ENCODE data around the gene ECE1.

The ECE1 gene

DNA sequence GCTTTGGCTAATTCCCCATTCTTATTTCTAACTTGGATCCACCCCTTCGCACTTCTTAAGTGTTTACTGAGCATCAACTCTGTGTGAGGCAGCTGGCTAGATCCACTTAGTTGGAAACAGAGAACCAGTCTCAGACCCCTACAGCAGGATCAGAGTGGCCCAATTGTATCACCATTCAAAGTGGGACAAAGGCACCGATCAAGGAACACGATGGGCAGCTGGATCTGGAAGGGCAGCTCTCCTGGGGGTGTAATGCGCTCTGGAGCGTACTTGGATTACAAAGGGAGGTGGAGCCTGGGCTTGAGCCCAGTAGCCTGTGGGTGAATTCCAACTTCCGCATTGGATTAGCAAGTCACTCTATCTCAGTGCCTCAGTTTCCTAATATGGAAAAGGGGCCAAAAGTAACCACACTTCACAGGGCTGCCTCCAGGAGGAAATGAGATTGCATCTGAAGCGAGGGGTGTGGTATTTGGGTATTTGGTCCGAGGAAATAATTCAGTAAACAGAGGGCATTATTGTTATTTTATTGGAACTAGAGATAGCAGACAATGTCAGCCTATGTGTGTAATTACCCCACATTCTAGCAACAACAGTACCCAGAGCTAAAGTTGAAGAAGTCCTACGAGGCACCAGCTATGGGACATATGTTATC is 11.9 kb downstream of the ECE1 start:
- DNase-seq (no peak), ATAC-seq (no peak)

DNA sequence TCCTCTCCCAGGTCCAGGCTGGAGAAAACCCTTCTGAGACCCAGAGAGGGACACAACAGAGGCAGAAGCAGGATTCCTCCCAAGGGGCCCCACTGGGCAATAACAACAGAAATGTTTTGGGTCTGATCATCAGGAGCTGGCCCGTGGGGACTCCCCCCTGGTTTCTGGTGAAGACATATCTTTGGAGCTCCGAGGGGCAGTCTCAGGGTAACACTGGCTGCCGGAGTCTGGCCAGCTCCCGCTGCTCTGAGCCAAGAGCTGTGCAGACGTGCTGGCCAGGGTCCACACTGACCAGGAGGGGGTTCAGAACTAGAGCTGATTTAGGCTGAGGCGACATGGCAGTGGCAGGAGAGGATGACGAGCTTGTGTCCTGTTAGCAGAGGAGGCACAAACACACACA is 13.1 kb downstream of the ECE1 start:
- no peaks in the 10 kb centered on the region for H3K9me3 Mint-ChIP-seq
- H3K27me3 Mint-ChIP-seq: no peaks in the 10 kb centered on the region
- DNase-seq: no peak
- ATAC-seq: no peak
- no peak overlapping the region for H3K4me3 Mint-ChIP-seq
- peak overlapping the region in 1 of 2 donors; percentile 24 for H3K27ac Mint-ChIP-seq
- H3K4me1 Mint-ChIP-seq: peaks cover 73% of the 10 kb centered on the region

More for the DNA sequence above, 11.9 kb downstream of the ECE1 start:
- Mint-ChIP-seq H3K9me3 (no peaks in the 10 kb centered on the region), H3K27ac (no peak overlapping the region), H3K4me3 (no peak overlapping the region), H3K4me1 (peaks cover 73% of the 10 kb centered on the region), H3K27me3 (no peaks in the 10 kb centered on the region)

DNA sequence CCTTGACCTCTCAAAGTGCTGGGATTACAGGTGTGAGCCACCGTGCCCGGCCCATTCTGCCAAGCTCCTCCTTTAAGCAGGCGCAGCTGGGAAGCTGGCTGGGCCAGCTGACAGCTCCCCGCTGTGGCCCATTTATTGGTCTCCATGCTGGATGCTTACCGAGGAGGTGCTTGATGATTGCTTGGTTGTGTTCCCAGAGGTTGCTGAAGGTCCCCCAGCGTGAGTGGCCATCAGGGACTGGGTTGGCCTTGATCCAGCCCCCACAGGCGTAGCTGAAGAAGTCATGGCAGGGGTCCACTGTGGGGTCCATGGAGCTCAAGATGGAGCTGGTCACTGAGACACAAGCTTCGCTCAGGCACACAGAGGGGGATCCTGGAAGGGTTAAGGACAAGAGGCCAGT is 17.7 kb downstream of the ECE1 start:
- Mint-ChIP-seq H3K9me3 (no peaks in the 10 kb centered on the region), H3K4me3 (no peak overlapping the region), H3K27ac (peak overlapping the region in 1 of 2 donors; percentile 67), H3K27me3 (no peaks in the 10 kb centered on the region), H3K4me1 (peaks cover 66% of the 10 kb centered on the region)
- ATAC-seq (no peak), DNase-seq (no peak)

DNA sequence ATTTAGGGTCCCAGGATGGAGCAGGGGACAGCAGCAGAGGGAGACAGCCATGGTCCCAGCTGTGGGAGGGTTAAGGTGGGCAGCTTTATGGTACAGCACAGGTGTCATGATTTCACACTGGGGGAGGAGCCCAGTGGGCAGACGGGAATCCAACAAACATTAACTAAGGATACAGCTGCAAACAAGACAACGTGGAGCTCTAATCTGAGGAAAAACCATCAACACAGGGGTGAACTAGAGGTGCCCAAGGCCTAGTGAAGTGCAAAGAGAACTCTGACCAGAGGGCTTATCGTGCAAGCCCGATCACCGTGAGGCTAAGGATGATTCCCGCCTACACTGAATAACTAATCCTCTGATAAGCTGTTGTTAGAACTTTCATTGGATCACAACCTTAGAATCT is 18.7 kb downstream of the ECE1 start:
- Mint-ChIP-seq H3K9me3 (no peaks in the 10 kb centered on the region), H3K4me1 (peaks cover 59% of the 10 kb centered on the region), H3K27ac (peak overlapping the region in 1 of 2 donors; percentile 54), H3K27me3 (no peaks in the 10 kb centered on the region), H3K4me3 (no peak overlapping the region)
- no peak for DNase-seq
- no peak for ATAC-seq

DNA sequence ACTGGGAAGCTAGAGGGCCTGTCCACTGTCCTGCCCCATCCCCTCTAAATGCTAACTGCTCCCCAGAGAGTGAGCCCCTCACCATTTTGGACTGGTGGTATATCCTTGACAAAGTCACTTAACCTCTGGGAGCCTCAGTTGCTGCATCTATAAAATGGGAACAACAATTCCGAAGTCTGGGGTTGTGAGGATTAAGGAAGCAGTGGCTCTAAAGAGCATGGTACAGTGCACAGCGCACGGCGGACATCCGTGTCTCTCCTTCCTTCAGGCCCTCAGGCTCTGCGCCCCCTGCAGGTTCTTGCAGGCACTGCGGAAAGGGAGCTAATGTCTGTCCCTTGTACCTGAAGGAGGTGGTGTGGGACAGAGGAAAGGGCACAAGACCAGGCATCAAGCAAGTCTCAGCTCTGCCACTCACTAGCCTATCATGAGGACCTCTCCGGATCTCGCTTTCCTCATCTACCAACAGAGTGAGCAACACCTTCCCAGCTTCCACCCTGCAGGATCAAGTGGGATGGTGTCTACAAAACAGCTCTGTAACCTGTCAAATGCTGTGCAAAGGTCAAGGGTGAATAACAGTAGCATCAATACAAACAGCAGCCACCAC is 20.1 kb downstream of the ECE1 start:
- Mint-ChIP-seq H3K27me3 (no peaks in the 10 kb centered on the region), H3K4me3 (no peak overlapping the region), H3K9me3 (no peaks in the 10 kb centered on the region), H3K4me1 (peaks cover 48% of the 10 kb centered on the region), H3K27ac (peak overlapping the region; percentile 14 to 71)
- DNase-seq (peak; percentile 80), ATAC-seq (peak; percentile 91)

DNA sequence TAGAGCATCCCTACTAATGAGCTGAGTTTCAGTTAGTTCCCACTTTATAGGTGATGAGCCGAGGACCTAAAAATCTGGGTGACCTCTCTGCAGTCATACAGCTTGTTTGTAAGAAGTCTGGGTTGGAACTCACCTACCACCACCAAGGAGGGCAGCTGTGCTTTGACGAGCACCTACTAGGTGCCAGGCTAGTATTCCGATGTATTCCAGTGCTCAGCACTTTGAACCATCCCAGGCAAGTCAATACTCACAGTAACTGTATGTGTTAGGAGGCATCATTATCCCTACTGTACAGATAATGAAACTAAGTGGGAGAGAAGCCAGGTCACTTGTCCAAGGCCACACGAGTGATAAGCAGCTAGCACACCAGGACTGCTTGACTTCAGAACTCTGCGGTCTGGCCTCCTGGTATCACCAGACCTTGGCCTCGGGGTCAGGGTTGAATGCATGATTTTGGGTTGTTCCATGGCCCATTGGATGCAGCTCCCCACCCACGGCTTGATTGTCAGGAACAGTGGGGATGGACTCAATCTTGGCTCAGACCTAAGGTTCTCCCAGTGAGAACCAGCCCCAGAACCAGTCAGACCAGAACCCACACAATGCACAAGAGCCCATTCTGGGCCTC is 20.7 kb downstream of the ECE1 start:
- DNase-seq: no peak
- Mint-ChIP-seq H3K27me3 (no peaks in the 10 kb centered on the region), H3K9me3 (no peaks in the 10 kb centered on the region), H3K27ac (no peak overlapping the region), H3K4me3 (no peak overlapping the region), H3K4me1 (peaks cover 42% of the 10 kb centered on the region)
- no peak for ATAC-seq

DNA sequence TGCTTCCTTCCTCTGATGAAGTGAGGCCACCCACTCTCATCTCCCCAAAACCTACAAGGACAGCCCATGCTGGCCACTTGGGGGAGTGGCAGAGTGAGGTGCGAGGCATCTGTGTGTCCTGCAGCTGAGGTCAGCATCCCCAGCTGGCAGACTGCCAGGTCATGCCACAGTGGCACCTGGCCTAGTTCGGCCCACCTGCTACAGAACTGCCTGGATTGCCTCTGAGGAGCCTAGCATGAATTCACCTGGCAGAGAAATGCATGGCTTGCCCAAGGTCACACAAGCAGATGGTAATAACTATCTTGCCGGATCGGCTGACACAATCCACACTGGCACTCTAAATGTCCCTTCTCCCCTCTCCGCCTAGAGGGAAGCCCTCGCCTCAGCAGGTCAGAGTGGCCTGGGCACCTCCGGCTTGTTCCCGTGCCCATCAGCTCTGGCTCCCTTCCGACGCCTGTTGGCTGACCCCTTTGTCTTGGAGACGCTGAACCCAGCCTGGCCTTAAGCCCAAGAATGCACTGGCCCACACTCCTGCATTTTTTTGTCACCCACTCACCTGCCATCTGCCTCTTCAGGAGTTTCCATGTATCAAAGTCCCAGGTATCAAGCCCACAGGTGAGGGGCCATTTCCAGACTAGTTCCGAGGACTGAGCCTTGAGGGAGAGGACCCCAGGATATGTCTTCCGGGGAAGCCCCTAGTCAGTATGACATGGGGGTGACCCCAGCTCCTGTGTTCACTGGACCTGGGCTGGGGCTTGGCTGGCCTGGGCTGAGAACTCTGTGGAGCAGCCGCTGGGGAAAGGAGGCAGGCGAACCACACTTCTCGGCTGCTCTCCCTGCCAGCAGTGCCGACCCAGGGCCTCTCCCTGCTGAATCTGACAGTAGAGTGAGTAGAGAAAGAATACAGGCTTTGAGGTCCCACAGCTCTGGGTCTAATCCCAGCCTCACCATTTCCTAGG is 21.7 kb downstream of the ECE1 start:
- H3K27ac Mint-ChIP-seq: peak overlapping the region; percentile 17 to 83
- H3K4me3 Mint-ChIP-seq: no peak overlapping the region
- no peak for ATAC-seq
- no peaks in the 10 kb centered on the region for H3K9me3 Mint-ChIP-seq
- H3K4me1 Mint-ChIP-seq: peaks cover 44% of the 10 kb centered on the region
- no peak for DNase-seq
- H3K27me3 Mint-ChIP-seq: no peaks in the 10 kb centered on the region

DNA sequence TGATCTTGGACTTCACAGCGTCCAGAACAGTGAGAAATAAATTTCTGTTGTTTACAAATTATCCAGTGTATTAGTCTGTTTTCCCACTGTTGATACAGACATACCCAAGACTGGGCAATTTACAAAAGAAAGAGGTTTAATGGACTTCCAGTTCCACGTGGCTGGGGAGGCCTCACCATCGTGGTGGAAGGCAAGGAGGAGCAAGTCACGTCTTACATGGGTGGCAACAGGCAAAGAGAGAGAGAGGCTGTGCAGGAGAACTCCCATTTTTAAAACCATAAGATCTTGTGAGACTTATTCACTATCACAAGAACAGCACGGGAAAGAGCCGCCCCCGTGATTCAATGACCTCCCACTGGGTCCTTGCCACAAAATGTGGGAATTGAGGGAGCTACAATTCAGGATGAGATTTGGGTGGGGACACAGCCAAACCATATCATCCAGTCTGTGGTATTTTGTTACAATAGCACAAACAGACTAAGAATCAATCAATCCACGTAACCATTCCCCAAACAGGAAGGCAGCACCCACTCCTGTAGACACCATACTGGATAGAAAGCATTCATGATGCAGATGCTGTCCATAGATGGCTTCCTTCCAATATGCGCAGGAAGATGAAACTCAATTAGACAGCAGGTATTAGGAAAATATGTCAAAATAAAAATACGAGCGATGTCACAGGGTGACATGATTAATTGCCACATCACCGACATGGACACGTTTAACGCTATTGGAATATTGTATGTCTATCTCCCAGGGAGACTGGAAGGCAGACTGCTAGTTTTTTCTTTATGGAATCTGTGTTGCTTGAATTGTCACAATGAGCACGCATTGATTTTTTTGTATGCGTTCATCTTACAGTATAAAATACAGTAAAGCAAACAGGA is 22.8 kb downstream of the ECE1 start:
- peak overlapping the region in 1 of 2 donors; percentile 61 for H3K27ac Mint-ChIP-seq
- peaks cover 50% of the 10 kb centered on the region for H3K4me1 Mint-ChIP-seq
- no peaks in the 10 kb centered on the region for H3K9me3 Mint-ChIP-seq
- no peak for ATAC-seq
- H3K27me3 Mint-ChIP-seq: no peaks in the 10 kb centered on the region
- no peak for DNase-seq
- no peak overlapping the region for H3K4me3 Mint-ChIP-seq

DNA sequence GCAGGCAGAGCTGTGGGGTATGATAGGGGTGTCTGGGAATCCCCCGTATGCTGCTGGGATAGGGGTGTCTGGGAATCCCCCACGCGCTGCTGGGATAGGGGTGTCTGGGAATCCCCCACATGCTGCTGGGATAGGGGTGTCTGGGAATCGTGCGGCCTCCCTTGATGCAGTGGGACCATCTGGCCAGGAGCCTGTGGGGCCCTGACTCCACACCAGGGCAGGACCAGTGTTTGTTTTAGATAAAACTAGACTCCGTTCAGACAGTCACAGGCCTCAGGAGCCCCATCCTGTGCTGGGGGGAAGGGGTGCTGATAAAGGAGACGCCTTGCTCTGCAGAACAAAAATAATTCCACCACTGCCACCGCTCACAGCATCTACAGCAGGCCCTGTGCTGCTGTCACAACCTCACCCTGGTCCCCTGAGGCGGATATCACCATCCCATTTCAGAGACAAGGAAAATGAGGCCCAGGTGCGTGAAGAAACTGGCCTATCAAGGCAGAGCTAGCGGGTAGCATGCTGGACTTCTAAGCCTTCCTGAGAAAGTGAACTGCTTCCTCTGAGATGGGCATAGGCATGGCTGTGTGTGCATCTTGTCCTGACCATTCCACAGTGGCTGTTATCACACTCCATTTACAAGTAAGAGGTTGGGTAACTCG is 24.0 kb downstream of the ECE1 start:
- Mint-ChIP-seq H3K27ac (no peak overlapping the region), H3K4me1 (peaks cover 50% of the 10 kb centered on the region), H3K27me3 (no peaks in the 10 kb centered on the region), H3K4me3 (no peak overlapping the region), H3K9me3 (no peaks in the 10 kb centered on the region)
- DNase-seq (no peak), ATAC-seq (no peak)

DNA sequence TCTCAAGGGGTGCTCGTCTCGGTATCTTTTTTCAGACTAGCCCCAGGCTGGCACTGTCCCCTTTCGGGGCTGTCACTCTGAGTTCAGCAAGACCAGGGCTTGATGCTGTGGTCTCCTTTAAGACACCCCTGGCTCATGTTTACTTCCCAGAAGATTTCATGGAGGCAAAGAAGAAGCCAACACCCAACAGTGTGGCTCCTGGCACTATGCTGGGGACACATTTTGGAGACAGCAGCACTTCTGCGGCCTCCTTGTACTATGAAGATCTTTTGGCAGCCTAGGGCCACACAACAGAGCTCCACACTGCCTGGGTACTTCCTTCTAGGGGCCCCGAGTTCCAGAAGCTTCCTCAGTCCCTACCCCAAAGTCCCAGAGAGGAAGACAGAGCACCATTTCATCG is 24.6 kb downstream of the ECE1 start:
- DNase-seq: no peak
- H3K27ac Mint-ChIP-seq: peak overlapping the region in 1 of 2 donors; percentile 17
- H3K9me3 Mint-ChIP-seq: no peaks in the 10 kb centered on the region
- no peak for ATAC-seq
- H3K4me1 Mint-ChIP-seq: peaks cover 50% of the 10 kb centered on the region
- H3K4me3 Mint-ChIP-seq: no peak overlapping the region
- no peaks in the 10 kb centered on the region for H3K27me3 Mint-ChIP-seq

DNA sequence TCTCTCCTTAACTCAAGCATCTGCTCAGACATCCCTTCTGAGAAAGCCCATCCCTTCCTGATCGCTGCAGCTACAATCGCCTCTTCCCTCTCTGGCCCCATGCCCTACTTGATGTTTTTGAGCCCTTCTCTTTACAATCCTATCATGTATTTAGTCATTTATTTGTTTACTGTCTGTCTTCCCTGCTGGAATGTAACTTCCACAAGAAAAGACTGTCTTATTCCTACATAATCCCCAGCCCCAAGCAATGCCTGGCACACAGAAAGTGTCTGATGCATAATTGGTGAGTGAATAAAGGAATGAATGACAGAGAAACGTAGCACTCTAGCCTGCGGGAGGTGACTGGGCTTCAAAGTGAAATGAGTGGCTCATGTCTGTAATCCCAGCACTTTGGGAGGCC is 25.4 kb downstream of the ECE1 start:
- ATAC-seq (no peak), DNase-seq (no peak)
- no peaks in the 10 kb centered on the region for H3K27me3 Mint-ChIP-seq
- peak overlapping the region; percentile 32 to 53 for H3K27ac Mint-ChIP-seq
- no peak overlapping the region for H3K4me3 Mint-ChIP-seq
- H3K9me3 Mint-ChIP-seq: no peaks in the 10 kb centered on the region
- H3K4me1 Mint-ChIP-seq: peaks cover 50% of the 10 kb centered on the region

DNA sequence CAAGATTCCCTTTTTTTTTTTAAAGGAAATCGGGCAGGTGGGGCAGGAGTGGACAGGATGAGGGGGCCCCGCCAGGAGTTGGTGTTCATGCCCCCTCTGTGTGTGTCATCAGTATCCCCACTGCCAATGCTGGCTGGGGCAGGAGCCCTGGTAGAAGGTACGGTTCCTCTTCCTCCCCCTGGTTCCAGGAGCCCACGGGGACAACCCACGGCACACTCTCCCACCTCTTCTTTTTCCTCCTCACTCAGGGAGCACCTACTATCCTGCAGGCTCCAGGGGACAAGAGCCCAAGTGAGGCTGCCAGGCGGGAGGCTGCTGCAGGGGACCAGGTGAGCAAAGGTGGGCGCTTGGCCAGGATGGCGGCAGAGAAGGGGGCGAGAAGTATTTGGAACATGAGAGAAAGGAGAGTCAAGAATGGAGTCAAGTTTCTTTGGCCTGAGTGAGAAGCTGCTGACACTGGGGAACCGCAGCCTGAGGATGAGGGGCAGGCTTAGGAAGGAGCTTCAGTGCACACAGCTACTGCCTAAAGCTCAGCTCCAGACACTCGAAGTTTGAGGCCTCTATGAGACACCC is 26.5 kb downstream of the ECE1 start:
- H3K4me1 Mint-ChIP-seq: peaks cover 57% of the 10 kb centered on the region
- no peaks in the 10 kb centered on the region for H3K27me3 Mint-ChIP-seq
- peak overlapping the region; percentile 43 to 48 for H3K27ac Mint-ChIP-seq
- no peak for DNase-seq
- no peaks in the 10 kb centered on the region for H3K9me3 Mint-ChIP-seq
- H3K4me3 Mint-ChIP-seq: no peak overlapping the region
- no peak for ATAC-seq

DNA sequence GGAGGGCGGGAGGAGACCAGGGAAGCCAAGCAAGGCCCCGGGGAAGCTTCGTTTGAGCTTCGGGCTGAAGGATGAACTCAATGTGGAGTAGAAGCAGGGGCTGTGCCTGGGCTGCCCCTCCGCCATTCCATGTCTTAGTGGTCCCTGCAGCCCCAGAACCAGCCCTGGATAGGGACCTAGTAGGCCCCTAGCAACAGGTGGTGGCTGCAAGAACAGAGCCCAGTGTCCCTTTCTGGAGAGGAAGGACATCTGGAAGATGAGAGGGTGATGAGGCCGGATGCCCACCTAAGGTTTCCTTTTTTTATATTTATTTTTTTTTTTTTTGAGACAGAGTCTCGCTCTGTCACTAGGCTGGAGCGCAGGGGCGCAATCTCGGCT is 27.2 kb downstream of the ECE1 start:
- Mint-ChIP-seq H3K4me3 (peak overlapping the region in 1 of 2 donors; percentile 55), H3K27me3 (no peaks in the 10 kb centered on the region), H3K27ac (peak overlapping the region; percentile 95 to 99), H3K4me1 (peaks cover 58% of the 10 kb centered on the region), H3K9me3 (no peaks in the 10 kb centered on the region)
- DNase-seq (no peak), ATAC-seq (no peak)

All from stimulated activated naive CD8-positive, alpha-beta T cell treated with anti-CD3 and anti-CD28 coated beads, Interleukin-15, amount 100 ng/mL, for 72 hours (primary cell).